ENCODE measurements around the gene MAP4K4.

The MAP4K4 gene

GRCh38 chr2:101790857-101791256, 93.3 kb downstream of the MAP4K4 start:
- DNase-seq (ENCODE audit: low spot score), result no peak

DNA sequence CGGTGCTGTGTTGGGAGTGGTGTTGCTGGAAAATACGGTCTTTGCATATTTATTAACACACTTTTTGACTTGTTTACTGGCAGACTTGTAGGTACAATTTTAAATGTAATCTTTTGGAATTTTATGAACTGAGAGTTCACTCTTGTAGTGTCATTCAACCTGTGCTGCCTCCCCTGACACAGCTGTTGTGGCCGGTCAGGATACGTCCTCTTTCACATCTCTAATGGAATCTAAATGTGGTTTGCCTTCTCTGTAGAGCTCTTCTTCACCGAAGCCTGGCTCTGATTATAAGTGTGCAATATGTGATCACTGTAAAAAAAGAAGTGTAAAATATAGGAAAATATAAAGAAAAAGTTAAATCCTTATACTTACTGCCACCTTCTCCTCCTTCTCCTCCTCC, 94.7 kb downstream of the MAP4K4 start:
- no peak for DNase-seq (ENCODE audit: low spot score)

DNA sequence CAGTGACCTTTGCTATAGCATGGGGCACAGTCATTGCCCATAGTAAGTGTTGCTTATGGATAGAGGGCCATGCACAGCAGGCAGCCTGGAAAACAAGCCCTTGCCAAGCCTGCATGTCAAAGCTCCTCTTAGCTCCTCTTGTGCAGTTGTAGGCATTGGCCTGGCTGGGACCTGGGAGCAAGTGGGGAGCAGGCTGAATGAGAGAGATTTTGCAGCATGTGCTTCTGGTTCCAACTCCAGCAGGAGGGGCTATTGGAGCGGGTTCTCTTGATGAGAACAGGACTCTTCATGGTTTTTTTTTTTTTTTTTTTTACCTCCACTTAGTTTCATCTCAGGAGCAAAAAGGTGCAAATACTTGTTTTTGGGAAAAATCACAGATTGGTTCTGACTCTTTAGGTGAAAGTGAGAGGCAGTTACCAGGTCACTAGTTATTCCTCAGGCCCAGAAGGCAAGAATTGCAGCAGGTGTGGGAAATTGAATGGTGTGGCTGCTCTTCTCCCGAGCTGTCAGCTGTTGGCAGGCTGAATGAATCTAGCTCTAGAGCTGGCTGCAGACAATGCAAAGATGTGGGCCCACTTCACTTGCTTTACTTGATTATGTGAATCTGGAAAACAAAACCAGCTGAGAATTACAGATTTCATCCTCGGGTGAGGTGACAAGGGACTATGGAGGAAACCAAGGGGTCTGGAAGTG, 95.9 kb downstream of the MAP4K4 start:
- no peak for DNase-seq (ENCODE audit: low spot score)

GRCh38 chr2:101794141-101794540, 96.6 kb downstream of the MAP4K4 start:
- no peak for DNase-seq (ENCODE audit: low spot score)

GRCh38 chr2:101795033-101795432, 97.5 kb downstream of the MAP4K4 start:
- no peak for DNase-seq (ENCODE audit: low spot score)

DNA sequence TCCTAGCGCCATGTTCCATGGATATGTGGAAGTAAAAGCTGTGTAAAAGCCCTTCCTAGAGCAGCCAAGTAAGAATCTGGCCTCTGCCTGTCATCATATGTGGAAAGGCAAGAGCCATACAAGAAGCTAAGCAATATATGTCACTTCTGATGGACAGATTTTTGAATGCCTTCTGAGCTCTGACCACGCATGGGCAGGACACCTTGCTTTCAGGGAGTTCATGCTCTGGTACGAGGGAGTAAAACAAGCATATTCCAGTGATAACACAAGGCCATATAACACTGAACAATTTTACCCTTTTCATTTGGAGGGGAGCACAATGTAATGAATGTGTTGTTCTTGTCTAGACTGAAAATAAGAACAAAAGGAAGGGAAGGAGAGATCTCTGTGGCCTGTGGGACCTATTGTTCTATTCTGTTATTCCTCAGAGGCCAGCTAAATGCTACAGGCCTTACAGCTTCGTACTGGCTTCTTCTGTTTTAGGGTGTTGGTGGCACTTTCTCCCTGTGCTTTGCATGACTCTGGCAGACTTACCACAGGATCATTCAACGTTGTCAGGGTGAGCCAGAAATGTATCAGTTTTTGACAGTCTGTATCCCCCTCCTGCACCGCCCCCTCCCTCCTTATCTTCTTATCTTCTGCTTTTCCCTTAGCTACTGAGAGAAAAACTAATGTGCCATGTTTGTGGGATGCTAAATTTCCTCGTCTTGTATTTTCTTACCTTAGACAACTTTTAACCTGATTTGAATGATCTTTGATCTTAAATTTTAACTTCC, 99.5 kb downstream of the MAP4K4 start:
- no peak for DNase-seq (ENCODE audit: low spot score)

GRCh38 chr2:101801496-101801895, 104.0 kb downstream of the MAP4K4 start:
- no peak for DNase-seq (ENCODE audit: low spot score)

GRCh38 chr2:101802329-101802728, 104.8 kb downstream of the MAP4K4 start:
- DNase-seq (ENCODE audit: low spot score), result peak; percentile 29

DNA sequence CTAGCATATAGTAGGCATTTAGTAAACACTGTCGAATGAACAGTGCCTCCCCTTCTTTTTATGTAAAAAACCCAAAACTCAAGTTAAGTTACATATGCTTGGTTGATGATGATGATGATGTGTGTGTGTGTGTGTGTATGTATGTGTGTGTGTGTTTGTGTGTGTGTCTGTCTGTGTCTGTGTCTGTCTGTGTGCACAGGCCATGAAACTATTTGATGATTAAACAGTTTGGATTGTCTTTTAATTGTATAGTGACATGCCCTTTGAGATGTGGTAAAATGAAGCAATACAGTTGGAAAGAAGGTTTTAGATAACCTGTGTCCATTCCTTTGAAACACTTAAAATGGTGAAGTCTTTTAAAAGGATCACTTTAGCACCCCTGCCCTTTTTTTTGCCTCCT, 105.6 kb downstream of the MAP4K4 start:
- peak; percentile 88 for DNase-seq (ENCODE audit: low spot score)

DNA sequence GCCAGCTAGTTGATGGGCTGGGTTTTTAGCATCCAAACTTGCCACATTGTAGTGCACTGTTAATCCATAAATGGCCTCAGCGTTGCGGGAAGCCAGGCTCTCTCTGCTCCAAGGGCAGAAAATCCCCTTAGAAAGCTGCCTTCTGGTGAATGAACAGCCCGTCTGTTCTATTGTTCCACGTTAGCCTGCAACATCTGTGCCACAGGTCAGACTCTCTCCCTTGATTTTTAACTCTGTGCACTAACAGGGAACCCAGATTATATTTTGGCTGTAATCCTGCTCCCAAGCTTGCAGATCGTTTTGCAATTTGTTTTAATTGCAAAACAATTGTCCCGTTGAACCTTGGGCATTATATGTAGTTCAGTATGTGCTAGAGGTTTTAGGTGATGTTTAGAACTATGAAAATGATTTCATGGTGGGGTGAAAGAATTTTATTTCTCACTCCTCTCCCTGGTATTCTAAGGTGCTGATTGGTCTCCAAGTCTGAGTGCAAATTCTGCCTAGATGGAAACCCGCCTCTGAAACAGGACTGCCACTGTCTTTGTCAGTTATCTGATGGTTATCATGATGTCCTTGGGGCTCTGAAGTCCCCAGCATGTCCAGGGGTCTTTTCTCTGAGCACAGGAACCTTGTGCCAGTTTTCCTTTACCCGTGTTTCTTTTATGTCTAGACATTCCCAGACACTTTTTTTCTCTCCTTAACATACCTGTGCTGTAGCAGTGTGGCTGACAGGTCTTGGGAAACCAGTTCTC, 106.6 kb downstream of the MAP4K4 start:
- no peak for DNase-seq (ENCODE audit: low spot score)

DNA sequence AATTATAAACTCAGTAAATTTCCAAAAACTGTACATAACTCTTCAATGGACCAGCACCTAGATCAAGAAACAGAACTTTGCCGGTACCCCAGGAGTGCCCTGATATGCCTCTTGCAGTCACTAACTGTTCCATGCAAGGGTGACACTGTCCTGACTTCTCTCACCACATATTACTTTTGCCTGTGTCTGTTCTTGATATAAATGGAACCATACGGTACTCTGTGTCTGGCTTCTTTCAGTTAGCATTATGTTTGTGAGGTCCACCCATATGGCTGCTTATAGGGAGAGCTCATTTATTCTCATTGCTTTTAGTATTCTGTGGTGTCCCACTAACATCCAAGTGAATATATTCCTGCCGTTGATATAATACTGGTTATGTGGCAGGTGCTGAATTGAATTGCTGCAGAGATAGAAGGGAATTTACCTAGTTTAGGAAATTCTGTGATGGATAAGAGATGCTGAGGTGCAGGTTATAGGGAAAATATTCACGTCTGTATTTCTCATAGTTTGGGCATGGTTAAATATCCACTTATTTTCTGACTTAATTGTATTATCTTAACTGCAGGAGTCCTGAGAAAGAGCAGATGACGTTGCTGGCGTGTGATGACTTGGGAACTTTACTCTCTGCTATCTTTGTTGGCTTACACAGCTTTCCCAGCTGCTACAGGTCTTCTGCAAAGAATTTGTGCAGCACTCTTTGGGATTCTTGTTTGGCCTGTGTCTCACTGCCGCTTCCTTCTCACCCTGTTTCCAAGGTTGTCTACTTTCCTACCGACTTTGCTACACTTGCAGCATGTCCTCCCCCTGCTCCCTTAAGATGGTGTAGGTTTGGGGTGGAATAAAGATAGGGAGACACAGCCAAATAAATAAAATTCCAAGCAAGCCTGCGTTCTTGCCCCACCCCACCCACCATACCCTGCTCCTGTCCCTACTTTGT, 107.9 kb downstream of the MAP4K4 start:
- no peak for DNase-seq (ENCODE audit: low spot score)

- peak; percentile 80 for DNase-seq (ENCODE audit: low spot score)
These were observed 108.6 kb downstream of the MAP4K4 start for GRCh38 chr2:101806123-101806522.

DNA sequence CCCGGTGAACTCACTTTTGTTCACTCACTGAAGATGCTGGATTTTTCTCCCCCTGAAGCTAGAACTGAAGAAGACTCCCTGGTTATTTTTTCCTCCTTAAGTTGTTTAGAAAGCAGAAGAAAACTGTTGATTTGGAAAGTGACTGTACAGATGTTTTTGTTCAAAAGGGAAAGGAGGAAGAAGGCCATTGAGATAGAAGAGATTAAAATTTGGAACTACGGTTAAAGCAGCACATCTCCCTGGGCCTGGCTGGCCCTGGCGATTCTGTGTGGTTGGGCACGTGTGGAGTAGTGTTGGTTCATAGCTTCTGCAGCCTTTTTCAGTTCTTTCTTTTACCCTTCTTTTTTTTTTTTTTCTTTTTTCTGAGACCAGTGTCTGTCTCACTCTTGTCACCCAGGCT, 109.2 kb downstream of the MAP4K4 start:
- no peak for DNase-seq (ENCODE audit: low spot score)

DNA sequence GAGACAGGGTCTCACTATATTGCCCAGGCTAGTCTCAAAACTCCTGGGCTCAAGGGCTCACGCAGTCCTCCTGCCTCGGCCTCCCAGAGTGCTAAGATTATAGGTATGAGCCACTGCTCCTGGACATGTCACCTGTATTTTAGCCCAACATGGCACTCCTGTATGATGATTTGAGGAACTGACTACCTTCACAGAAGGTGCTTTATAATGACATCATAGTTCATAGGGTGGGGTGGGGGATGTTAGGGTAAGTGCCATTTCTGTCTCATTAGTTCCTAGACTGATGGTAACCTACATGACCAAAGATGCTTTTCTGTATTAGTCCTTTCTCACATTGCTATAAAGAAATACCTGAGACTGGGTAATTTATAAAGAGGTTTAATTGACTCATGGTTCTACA, 109.7 kb downstream of the MAP4K4 start:
- no peak for DNase-seq (ENCODE audit: low spot score)

GRCh38 chr2:101808006-101808562, 110.6 kb downstream of the MAP4K4 start:
- no peak for DNase-seq (ENCODE audit: low spot score)

DNA sequence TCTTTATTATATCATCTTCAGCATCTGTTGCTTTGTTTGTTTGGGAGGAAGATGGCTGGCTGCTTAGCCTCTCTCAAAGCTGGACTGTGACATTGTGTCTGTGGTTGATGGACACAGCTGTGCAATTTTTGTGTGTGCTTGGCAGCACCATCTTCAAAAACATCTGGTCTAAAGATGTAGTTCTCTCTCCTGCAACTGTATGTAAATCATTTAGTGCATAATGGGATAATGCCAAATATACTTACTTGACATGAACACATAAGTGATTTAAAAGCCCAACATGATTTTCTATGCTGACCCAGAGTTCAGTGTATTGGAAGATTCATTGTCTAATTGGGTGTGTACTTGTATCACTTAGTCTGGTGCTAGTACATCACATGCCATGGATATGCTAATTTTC, 112.2 kb downstream of the MAP4K4 start:
- no peak for DNase-seq (ENCODE audit: low spot score)

GRCh38 chr2:101811226-101812015, 113.9 kb downstream of the MAP4K4 start:
- DNase-seq (ENCODE audit: low spot score), result no peak

DNA sequence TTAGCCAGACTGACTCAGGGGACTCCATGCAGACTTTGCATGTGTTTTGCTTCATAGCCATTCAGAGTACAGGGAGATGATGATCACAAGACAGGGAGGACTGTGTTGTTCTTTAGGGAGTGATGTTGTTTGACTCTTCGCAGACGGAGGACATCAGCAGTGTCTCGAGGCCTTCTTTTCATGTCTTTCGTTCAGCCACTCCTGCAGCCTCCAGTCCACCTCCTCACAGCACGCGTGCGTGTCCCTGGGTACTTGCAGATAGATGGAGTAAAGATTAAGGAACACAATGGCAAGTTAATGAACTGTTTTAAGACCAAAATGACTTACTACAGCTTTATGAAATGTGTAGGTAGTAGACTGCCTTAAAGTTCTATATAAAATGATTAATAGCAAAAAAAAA, 114.7 kb downstream of the MAP4K4 start:
- DNase-seq (ENCODE audit: low spot score), result no peak

- no peak for DNase-seq (ENCODE audit: low spot score)
These were observed 117.2 kb downstream of the MAP4K4 start for GRCh38 chr2:101814752-101815151.

GRCh38 chr2:101815154-101815553, 117.6 kb downstream of the MAP4K4 start:
- DNase-seq (ENCODE audit: low spot score), result no peak
